ENCODE measurements around the gene LCLAT1. TPM values are rescaled to one million over a fixed set of nuclear protein-coding genes. Genes with fewer than 3 reads are reported as not detected.
A peak's percentile ranks its signal among the peaks of the same experiment; 100 is the strongest.

The LCLAT1 gene
- total RNA-seq, 1 donor from 2014 or later: 31.4 TPM

- Mint-ChIP-seq H3K27me3 (peaks cover 17% of the 10 kb centered on the region), H3K27ac (no peak overlapping the region), H3K9me3 (no peaks in the 10 kb centered on the region), H3K36me3 (ENCODE audit: low read depth) (no peaks in the 10 kb centered on the region), H3K4me1 (no peaks in the 10 kb centered on the region), H3K4me3 (no peak overlapping the region)
- DNase-seq: no peak
- intact Hi-C loops (cut with micrococcal nuclease): loop anchor here (10.0 kb wide), 1 partner anchor 171 kb away; no protein-coding TSS in a partner anchor
Measured at GRCh38 chr2:30675758-30676157, 228.7 kb downstream of the LCLAT1 start.

- H3K27ac Mint-ChIP-seq: no peak overlapping the region
- H3K27me3 Mint-ChIP-seq: peaks cover 17% of the 10 kb centered on the region
- H3K9me3 Mint-ChIP-seq: no peaks in the 10 kb centered on the region
- no peaks in the 10 kb centered on the region for H3K4me1 Mint-ChIP-seq
- intact Hi-C loops (cut with micrococcal nuclease): loop anchor here (10.0 kb wide), 1 partner anchor 172 kb away; no protein-coding TSS in a partner anchor
- no peak overlapping the region for H3K4me3 Mint-ChIP-seq
- no peak for DNase-seq
- no peaks in the 10 kb centered on the region for H3K36me3 Mint-ChIP-seq (ENCODE audit: low read depth)
Measured at GRCh38 chr2:30677231-30677630, 230.2 kb downstream of the LCLAT1 start.

- H3K27me3 Mint-ChIP-seq: peaks cover 13% of the 10 kb centered on the region
- H3K27ac Mint-ChIP-seq: no peak overlapping the region
- H3K4me3 Mint-ChIP-seq: no peak overlapping the region
- H3K9me3 Mint-ChIP-seq: no peaks in the 10 kb centered on the region
- no peak for DNase-seq
- H3K4me1 Mint-ChIP-seq: no peaks in the 10 kb centered on the region
- H3K36me3 Mint-ChIP-seq (ENCODE audit: low read depth): no peaks in the 10 kb centered on the region
- intact Hi-C loops (cut with micrococcal nuclease): loop anchor here (10.0 kb wide), 1 partner anchor 173 kb away; no protein-coding TSS in a partner anchor
Measured at GRCh38 chr2:30677861-30678385, 230.9 kb downstream of the LCLAT1 start.

- Mint-ChIP-seq H3K27me3 (peaks cover 10% of the 10 kb centered on the region), H3K9me3 (no peaks in the 10 kb centered on the region), H3K4me3 (no peak overlapping the region), H3K4me1 (no peaks in the 10 kb centered on the region), H3K27ac (no peak overlapping the region), H3K36me3 (ENCODE audit: low read depth) (no peaks in the 10 kb centered on the region)
- DNase-seq: no peak
- intact Hi-C loops (cut with micrococcal nuclease): loop anchor here (10.0 kb wide), 1 partner anchor 174 kb away; no protein-coding TSS in a partner anchor
Measured at GRCh38 chr2:30678410-30679137, 231.5 kb downstream of the LCLAT1 start.

- Mint-ChIP-seq H3K4me1 (no peaks in the 10 kb centered on the region), H3K9me3 (no peaks in the 10 kb centered on the region), H3K4me3 (no peak overlapping the region), H3K27ac (no peak overlapping the region), H3K27me3 (peaks cover 7% of the 10 kb centered on the region), H3K36me3 (ENCODE audit: low read depth) (no peaks in the 10 kb centered on the region)
- peak; percentile 50 for DNase-seq
- intact Hi-C loops (cut with micrococcal nuclease): loop anchor here (10.0 kb wide), 1 partner anchor 175 kb away; no protein-coding TSS in a partner anchor
Measured at GRCh38 chr2:30679426-30680088, 232.5 kb downstream of the LCLAT1 start.

- Mint-ChIP-seq H3K4me3 (no peak overlapping the region), H3K4me1 (no peaks in the 10 kb centered on the region), H3K27ac (no peak overlapping the region), H3K27me3 (peaks cover 4% of the 10 kb centered on the region), H3K36me3 (ENCODE audit: low read depth) (no peaks in the 10 kb centered on the region), H3K9me3 (no peaks in the 10 kb centered on the region)
- intact Hi-C loops (cut with micrococcal nuclease): no loop called here
- DNase-seq: no peak
Measured at GRCh38 chr2:30680121-30680520, 233.1 kb downstream of the LCLAT1 start.

- DNase-seq: peak; percentile 43
- Mint-ChIP-seq H3K36me3 (ENCODE audit: low read depth) (no peaks in the 10 kb centered on the region), H3K4me1 (no peaks in the 10 kb centered on the region), H3K9me3 (no peaks in the 10 kb centered on the region), H3K4me3 (no peak overlapping the region), H3K27me3 (peaks cover 6% of the 10 kb centered on the region), H3K27ac (no peak overlapping the region)
- intact Hi-C loops (cut with micrococcal nuclease): no loop called here
Measured at GRCh38 chr2:30681022-30681421, 234.0 kb downstream of the LCLAT1 start.

GRCh38 chr2:30683236-30683956, 236.3 kb downstream of the LCLAT1 start:
- no peak overlapping the region for H3K4me3 Mint-ChIP-seq
- H3K27me3 Mint-ChIP-seq: peaks cover 4% of the 10 kb centered on the region
- DNase-seq: peak; percentile 45
- H3K9me3 Mint-ChIP-seq: no peaks in the 10 kb centered on the region
- no peak overlapping the region for H3K27ac Mint-ChIP-seq
- no peaks in the 10 kb centered on the region for H3K4me1 Mint-ChIP-seq
- intact Hi-C loops (cut with micrococcal nuclease): no loop called here
- H3K36me3 Mint-ChIP-seq (ENCODE audit: low read depth): no peaks in the 10 kb centered on the region

- intact Hi-C loops (cut with micrococcal nuclease): no loop called here
- Mint-ChIP-seq H3K36me3 (ENCODE audit: low read depth) (no peaks in the 10 kb centered on the region), H3K27ac (no peak overlapping the region), H3K9me3 (no peaks in the 10 kb centered on the region), H3K4me1 (no peaks in the 10 kb centered on the region), H3K27me3 (peaks cover 4% of the 10 kb centered on the region), H3K4me3 (no peak overlapping the region)
- DNase-seq: peak; percentile 50
Measured at GRCh38 chr2:30684026-30684425, 237.0 kb downstream of the LCLAT1 start.

- no peaks in the 10 kb centered on the region for H3K4me1 Mint-ChIP-seq
- no peak overlapping the region for H3K4me3 Mint-ChIP-seq
- no peaks in the 10 kb centered on the region for H3K36me3 Mint-ChIP-seq (ENCODE audit: low read depth)
- DNase-seq: no peak
- no peak overlapping the region for H3K27ac Mint-ChIP-seq
- H3K9me3 Mint-ChIP-seq: no peaks in the 10 kb centered on the region
- H3K27me3 Mint-ChIP-seq: peaks cover 4% of the 10 kb centered on the region
- intact Hi-C loops (cut with micrococcal nuclease): no loop called here
Measured at GRCh38 chr2:30684516-30684915, 237.5 kb downstream of the LCLAT1 start.

- no peaks in the 10 kb centered on the region for H3K4me1 Mint-ChIP-seq
- H3K27me3 Mint-ChIP-seq: peaks cover 4% of the 10 kb centered on the region
- no peaks in the 10 kb centered on the region for H3K9me3 Mint-ChIP-seq
- DNase-seq: no peak
- intact Hi-C loops (cut with micrococcal nuclease): no loop called here
- H3K36me3 Mint-ChIP-seq (ENCODE audit: low read depth): no peaks in the 10 kb centered on the region
- H3K4me3 Mint-ChIP-seq: no peak overlapping the region
- H3K27ac Mint-ChIP-seq: no peak overlapping the region
Measured at GRCh38 chr2:30684996-30685395, 237.9 kb downstream of the LCLAT1 start.

GRCh38 chr2:30686000-30686399, 239.0 kb downstream of the LCLAT1 start:
- DNase-seq: peak; percentile 56

GRCh38 chr2:30686669-30687068, 239.6 kb downstream of the LCLAT1 start:
- peaks cover 4% of the 10 kb centered on the region for H3K27me3 Mint-ChIP-seq

More at GRCh38 chr2:30686000-30686399, 239.0 kb downstream of the LCLAT1 start:
- Mint-ChIP-seq H3K27me3 (peaks cover 4% of the 10 kb centered on the region), H3K4me3 (no peak overlapping the region), H3K4me1 (no peaks in the 10 kb centered on the region), H3K9me3 (no peaks in the 10 kb centered on the region), H3K36me3 (ENCODE audit: low read depth) (no peaks in the 10 kb centered on the region), H3K27ac (no peak overlapping the region)
- intact Hi-C loops (cut with micrococcal nuclease): no loop called here

More at GRCh38 chr2:30686669-30687068, 239.6 kb downstream of the LCLAT1 start:
- DNase-seq: peak; percentile 43
- H3K4me3 Mint-ChIP-seq: no peak overlapping the region
- intact Hi-C loops (cut with micrococcal nuclease): no loop called here
- no peaks in the 10 kb centered on the region for H3K9me3 Mint-ChIP-seq
- no peaks in the 10 kb centered on the region for H3K36me3 Mint-ChIP-seq (ENCODE audit: low read depth)
- no peak overlapping the region for H3K27ac Mint-ChIP-seq
- H3K4me1 Mint-ChIP-seq: no peaks in the 10 kb centered on the region
